Measurements from ENCODE around the gene AGBL3.
A peak's percentile ranks its signal among the peaks of the same experiment; 100 is the strongest.
"Not testable (repeated sequence)": the region's sequence is repeated elsewhere in the genome, so short reads cannot be mapped to it uniquely, and the experiment has no call there.

Gene AGBL3

GRCh38 chr7:135168489-135169140, 182.3 kb downstream of the AGBL3 start:
- DNase-seq (ENCODE audit: low read depth) = no peak

GRCh38 chr7:135169141-135169963, 183.0 kb downstream of the AGBL3 start:
- DNase-seq (ENCODE audit: low read depth) = peak; percentile 74

DNA sequence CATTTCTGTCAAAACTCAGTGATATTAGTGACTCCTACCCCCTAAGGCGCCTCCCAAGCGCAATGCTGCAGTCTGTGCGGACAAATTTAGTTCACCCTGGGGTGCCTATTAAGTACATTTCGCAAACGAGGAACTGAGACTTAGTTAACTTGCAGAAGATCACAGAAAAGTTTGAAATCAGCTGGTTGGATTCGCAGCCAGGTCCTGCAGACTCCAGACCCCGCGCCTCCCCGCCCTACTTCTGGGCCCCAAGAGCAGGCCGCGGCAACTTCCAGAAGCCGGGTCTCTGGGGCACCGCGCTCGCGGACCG, 183.6 kb downstream of the AGBL3 start:
- DNase-seq (ENCODE audit: low read depth) = no peak

GRCh38 chr7:135170274-135170997, 184.1 kb downstream of the AGBL3 start, which contains the start of gene CYREN:
TSS of gene CYREN (minus strand) at chr7:135170707. CDS start at chr7:135168922, 1,785 bp downstream.
- peak; percentile 94 for DNase-seq (ENCODE audit: low read depth)

- not testable (repeated sequence) for DNase-seq (ENCODE audit: low read depth)
Observed at GRCh38 chr7:135170998-135171481, 184.7 kb downstream of the AGBL3 start.

DNA sequence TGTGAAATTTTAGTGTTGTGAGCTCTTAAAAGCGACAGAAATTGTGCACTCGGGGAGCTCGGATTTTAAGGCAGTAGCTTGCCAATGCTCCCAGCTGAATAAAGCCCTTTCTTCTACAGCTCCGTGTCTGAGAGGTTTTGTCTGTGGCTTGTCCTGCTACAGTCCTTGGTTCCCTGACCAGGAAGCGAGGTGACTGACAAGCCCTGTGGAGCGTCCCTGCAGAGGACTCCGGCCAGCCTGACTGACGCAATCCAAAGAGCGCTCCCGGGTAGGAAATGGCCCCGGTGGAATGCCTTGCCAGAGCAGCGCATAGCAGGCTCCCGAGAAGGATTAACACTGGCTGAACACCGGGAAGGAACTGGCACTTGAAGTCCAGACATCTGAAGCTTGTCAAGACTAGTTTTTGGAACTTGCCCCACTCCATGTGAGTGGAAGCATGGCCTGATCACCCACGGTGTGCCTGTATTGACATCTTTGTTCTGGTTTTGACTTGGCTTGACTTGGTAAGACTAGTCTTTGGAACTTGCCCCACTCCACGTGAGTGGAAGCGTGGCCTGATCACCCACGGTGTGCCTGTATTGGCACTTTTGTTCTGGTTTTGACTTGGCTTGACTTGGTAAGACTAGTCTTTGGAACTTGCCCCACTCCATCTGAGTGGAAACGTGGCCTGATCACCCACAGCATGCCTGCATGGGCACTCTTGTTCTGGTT, 185.4 kb downstream of the AGBL3 start:
- peak; percentile 17 for DNase-seq (ENCODE audit: low read depth)

DNA sequence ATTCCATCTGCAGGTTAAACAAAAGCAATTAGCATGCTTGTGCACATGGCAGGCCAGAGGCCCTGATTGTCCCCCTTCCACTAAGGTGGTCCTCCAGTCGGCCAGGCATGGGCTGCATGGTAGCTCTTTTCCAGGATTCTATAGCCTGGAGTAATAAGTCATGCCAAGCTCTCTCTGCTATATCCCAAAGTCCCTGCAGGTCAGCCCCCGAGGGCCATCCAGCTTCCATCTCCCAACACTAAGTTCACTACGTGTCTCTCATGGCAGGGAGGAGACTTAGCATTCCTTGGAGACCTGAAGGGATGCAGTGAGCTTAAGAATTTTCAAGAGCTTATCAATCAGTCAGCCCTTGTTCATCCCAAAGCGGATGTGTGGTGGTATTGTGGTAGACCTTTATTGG, 187.6 kb downstream of the AGBL3 start:
- DNase-seq (ENCODE audit: low read depth) = not testable (repeated sequence)

DNA sequence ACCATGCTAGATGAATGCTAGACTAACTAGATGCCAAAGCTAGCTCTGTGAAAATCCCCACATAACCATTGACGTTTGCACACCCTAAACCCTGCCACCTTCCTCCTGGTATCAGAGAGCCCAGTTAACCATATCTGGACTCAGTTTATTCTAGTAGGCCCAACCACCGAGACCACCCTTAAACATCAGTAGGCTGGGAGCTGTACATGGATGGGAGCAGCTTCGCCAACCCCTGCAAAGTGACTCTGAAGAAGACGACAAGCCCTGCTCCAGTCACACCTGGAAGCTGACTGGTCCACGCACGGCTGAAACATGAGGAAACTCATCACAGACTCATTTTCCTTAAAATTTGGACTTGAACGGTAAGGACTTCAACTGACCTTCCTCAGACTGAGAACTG, 188.6 kb downstream of the AGBL3 start:
- no peak for DNase-seq (ENCODE audit: low read depth)

- no peak for DNase-seq (ENCODE audit: low read depth)
Observed at GRCh38 chr7:135175931-135176330, 189.6 kb downstream of the AGBL3 start.

GRCh38 chr7:135177028-135177696, 190.9 kb downstream of the AGBL3 start:
- DNase-seq (ENCODE audit: low read depth) = peak; percentile 30

GRCh38 chr7:135178364-135178763, 192.1 kb downstream of the AGBL3 start:
- DNase-seq (ENCODE audit: low read depth) = no peak

GRCh38 chr7:135179321-135179925, 193.1 kb downstream of the AGBL3 start:
- DNase-seq (ENCODE audit: low read depth) = no peak

DNA sequence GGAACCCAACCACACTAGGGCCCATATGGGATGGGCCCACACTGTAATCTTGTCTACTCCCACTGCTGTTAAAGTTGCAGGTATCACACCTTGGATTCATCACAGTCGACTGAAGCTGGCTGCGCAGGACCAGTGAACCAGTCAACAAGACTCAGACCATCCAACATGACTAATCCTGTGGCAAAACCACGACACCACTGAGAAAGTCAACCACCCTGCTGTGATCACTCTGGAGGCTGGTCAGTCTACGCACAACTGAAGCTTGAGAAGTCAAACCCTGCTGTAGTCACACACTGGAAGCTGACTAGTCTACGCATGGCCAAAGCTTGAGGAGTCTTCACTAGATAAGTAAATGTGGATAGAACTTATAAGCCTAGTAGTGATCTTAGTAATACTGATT, 193.8 kb downstream of the AGBL3 start:
- no peak for DNase-seq (ENCODE audit: low read depth)

GRCh38 chr7:135181261-135181928, 195.1 kb downstream of the AGBL3 start:
- DNase-seq (ENCODE audit: low read depth) = no peak

DNA sequence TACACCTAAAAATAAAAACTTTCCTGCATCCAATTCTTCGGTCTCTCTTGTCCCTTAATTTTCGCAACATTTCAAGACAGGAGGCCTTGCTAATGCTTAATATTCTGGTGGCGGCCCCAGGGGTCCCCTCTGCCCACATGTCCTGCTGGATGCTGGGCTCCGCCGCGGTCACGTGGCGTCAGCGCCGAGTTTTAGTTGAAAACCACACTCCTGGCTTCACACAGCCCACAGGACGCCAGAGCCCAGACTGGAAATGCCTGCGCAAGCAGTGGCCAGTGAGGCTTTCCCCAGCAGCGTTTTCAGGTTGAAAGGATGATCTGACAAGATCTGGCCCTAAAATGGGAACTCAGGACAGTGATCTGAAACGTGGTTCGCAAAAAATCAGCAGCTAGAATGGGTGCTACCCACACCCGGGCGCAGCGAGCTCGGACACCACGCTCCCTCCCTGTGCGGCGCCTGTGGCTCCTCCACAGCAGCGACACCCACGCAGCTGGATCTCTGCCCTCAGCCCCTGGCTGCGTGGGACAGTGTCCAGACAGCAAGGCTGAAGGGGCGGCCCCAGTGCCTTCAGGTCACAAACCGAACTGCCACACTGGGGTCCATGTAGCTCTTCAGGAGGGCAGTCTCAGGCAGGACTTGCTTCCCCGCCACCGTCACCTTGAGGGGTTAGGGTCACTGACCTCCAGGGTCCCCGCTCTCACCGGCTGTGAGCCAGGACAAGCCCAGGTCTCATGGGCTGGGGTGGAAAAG, 195.8 kb downstream of the AGBL3 start:
- DNase-seq (ENCODE audit: low read depth) = no peak

DNA sequence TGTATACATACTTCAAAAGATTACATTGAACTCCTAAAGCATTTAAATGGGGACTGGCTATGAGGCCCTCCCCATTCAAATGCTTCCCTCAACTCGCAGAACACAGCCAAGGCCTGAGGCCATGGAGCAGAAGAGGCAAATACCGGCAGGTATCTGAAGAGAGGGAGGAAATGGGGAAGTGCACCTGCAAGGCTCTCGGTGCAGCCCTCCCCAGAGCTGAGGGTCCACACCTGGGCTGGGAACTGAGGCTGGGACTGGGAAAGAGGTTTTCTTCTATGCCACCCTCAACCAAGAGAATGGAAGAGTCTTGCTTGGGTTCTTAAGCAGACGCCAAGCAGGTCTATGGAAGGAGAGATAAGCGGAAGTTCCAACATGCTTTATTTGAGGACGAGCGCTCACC, 197.2 kb downstream of the AGBL3 start:
- DNase-seq (ENCODE audit: low read depth) = no peak

DNA sequence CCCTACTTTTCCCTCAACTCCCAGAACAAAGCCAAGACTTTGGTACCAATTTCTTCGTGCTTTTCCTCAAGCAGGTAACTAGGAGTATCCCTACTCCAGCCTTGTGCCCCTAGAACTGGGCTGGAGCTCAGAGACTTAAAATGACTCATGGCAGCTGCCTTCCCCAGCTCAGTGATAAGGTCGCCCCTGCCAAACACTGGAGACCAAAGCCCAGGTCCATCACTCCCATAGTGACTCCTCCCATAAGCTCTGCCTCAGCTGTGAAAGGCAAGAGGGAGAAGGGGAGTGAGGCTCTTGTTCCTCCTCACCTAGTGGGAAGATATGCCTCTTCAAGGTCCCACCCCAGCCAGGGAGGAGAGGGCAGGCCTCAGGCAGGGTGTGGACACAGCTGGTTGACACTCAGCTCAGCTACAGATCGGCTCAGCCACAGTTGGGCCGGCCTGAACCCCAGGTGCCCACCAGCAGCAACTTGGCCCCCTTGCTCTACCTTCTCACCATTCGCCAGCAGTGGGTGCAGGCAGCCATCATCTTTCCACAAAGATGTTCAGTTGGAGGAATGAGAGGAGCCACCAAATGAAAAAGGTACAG, 198.0 kb downstream of the AGBL3 start:
- no peak for DNase-seq (ENCODE audit: low read depth)

Data from ELR (cell line).